Glutamatergic neuron (in vitro differentiated cells): ENCODE results near the gene HPRT1. TPM values are rescaled to one million over a fixed set of nuclear protein-coding genes. Genes with fewer than 3 reads are reported as not detected.
A peak's percentile ranks its signal among the peaks of the same experiment; 100 is the strongest.

Experiments
- DNase-seq: peaks from one replicate; pipeline ENCODE4 v3.0.0; 2022
- H3K27ac Mint-ChIP-seq: one replicate; pipeline ENCODE4 v1.8.0; 2020; ENCODE audit warnings: mild to moderate bottlenecking, mixed read lengths, inconsistent platforms; ENCODE audit not compliant: unreplicated experiment
- H3K27me3 Mint-ChIP-seq: one replicate; pipeline ENCODE4 v1.8.0; 2020; ENCODE audit warnings: mild to moderate bottlenecking, moderate library complexity, mixed read lengths, inconsistent platforms; ENCODE audit not compliant: unreplicated experiment
- H3K36me3 Mint-ChIP-seq: one replicate; pipeline ENCODE4 v1.8.0; 2020; ENCODE audit warnings: mild to moderate bottlenecking, mixed read lengths, inconsistent platforms; ENCODE audit not compliant: unreplicated experiment
- H3K4me1 Mint-ChIP-seq: one replicate; pipeline ENCODE4 v1.8.0; 2020; ENCODE audit warnings: mild to moderate bottlenecking, low read depth, mixed read lengths, inconsistent platforms; ENCODE audit not compliant: unreplicated experiment
- H3K4me3 Mint-ChIP-seq: one replicate; pipeline ENCODE4 v1.8.0; 2020; ENCODE audit warnings: mild to moderate bottlenecking, mixed read lengths, inconsistent platforms; ENCODE audit not compliant: unreplicated experiment
- H3K9me3 Mint-ChIP-seq: one replicate; pipeline ENCODE4 v1.8.0; 2020; ENCODE audit warnings: mild to moderate bottlenecking, moderate library complexity, mixed read lengths, inconsistent platforms; ENCODE audit not compliant: unreplicated experiment
- total RNA-seq: library from RNA; stranded (reverse); fragmentation: NEBNext Ultra II Directional; extraction: Animal tissue kit (Norgen Biotek cat#: 25700); gene quantifications from one replicate; pipeline ENCODE4 v1.2.1, GENCODE V29; 2021; ENCODE audit not compliant: unreplicated experiment
- TF ChIP-seq, protein P1 (sequence below): fragments of 200-600 bp; sonication (generic); IDR thresholded peaks from one replicate; pipeline ENCODE4 v1.5.0; 2021; ENCODE audit not compliant: partially characterized antibody, unreplicated experiment

The HPRT1 gene
- total RNA-seq, 1 donor from 2014 or later: 12.1 TPM

DNA sequence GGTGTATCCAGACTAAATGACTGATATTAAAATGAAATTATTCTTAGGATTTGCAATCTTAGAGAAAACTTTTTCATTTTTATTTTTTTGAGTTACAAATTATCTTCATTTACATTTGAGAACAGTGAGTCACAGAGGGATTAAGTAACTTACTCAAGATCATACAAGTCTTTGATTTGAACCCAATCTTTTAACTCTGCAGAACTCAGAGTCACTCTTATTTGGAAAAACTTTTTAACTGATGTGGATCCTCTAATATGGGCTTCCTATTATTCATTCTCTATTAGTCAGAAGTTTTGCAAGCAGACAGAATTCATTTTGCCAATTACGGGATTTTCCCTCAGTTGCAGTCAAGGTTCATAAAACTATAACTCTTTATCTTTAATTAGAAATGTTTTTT, 20.1 kb downstream of the HPRT1 start:
- Mint-ChIP-seq H3K27me3 (no peaks in the 10 kb centered on the region), H3K9me3 (no peaks in the 10 kb centered on the region), H3K27ac (no peak overlapping the region), H3K4me3 (no peak overlapping the region), H3K4me1 (no peaks in the 10 kb centered on the region), H3K36me3 (no peaks in the 10 kb centered on the region)
- TF ChIP-seq, protein P1, sequence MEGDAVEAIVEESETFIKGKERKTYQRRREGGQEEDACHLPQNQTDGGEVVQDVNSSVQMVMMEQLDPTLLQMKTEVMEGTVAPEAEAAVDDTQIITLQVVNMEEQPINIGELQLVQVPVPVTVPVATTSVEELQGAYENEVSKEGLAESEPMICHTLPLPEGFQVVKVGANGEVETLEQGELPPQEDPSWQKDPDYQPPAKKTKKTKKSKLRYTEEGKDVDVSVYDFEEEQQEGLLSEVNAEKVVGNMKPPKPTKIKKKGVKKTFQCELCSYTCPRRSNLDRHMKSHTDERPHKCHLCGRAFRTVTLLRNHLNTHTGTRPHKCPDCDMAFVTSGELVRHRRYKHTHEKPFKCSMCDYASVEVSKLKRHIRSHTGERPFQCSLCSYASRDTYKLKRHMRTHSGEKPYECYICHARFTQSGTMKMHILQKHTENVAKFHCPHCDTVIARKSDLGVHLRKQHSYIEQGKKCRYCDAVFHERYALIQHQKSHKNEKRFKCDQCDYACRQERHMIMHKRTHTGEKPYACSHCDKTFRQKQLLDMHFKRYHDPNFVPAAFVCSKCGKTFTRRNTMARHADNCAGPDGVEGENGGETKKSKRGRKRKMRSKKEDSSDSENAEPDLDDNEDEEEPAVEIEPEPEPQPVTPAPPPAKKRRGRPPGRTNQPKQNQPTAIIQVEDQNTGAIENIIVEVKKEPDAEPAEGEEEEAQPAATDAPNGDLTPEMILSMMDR: no peak
- DNase-seq: no peak

DNA sequence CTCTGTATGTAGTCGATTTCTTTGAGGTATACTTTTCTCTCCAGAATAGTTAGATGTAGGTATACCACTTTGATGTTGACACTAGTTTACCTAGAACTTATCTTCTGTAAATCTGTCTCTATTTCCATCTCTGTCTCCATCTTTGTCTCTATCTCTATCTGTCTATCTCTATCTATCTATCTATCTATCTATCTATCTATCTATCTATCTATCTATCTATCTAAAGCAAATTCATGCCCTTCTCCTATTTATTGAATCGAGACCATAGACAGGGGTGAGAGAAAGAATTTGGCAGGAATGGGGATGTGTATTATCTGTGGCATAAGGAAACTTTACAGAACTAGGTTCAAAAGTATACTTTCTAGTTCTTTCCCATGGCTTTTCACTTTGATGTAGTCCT, 21.4 kb downstream of the HPRT1 start:
- H3K4me3 Mint-ChIP-seq: no peak overlapping the region
- DNase-seq: no peak
- H3K27ac Mint-ChIP-seq: no peak overlapping the region
- no peaks in the 10 kb centered on the region for H3K36me3 Mint-ChIP-seq
- TF ChIP-seq, protein P1: no peak
- H3K9me3 Mint-ChIP-seq: no peaks in the 10 kb centered on the region
- H3K27me3 Mint-ChIP-seq: no peaks in the 10 kb centered on the region
- no peaks in the 10 kb centered on the region for H3K4me1 Mint-ChIP-seq

DNA sequence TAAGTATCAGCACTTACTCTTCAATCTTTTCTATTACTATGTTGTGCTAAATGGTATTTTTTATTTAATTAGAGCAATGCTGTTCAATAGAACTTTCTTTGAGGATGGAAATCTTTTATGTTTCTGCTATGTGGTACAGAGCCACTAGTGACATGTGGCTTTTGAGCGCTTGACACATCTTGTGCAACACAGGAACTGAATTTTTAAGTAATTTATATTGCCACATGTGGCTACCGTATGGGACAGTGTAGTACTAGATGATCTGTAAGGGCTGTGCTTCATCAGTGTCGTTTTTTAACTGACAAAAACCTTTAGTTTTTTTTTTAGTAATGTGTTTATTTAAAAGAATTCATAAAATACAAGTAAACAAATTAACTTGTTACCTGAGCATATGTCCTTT, 22.4 kb downstream of the HPRT1 start:
- Mint-ChIP-seq H3K36me3 (no peaks in the 10 kb centered on the region), H3K9me3 (no peaks in the 10 kb centered on the region), H3K27me3 (no peaks in the 10 kb centered on the region), H3K4me3 (no peak overlapping the region), H3K27ac (no peak overlapping the region), H3K4me1 (no peaks in the 10 kb centered on the region)
- TF ChIP-seq, protein P1: no peak
- DNase-seq: no peak

DNA sequence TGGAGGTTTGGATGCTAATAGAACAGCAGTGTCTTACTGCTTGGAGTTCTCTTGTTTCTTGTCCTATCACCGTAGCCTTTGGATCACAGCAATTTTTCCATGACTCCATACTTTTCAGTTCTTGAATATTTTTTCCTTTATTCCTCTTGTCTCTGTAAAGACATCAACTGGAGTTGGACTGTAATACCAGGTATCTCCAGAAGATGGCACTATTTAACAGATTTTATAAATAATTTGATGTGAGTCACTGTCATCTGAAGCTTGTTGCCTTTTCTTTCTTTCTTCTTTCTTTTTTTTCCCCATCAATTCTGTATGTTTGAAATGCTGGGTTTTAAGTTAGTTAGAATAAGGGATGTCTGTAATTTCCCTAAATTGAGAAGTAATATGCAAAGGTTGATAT, 24.1 kb downstream of the HPRT1 start:
- Mint-ChIP-seq H3K36me3 (no peaks in the 10 kb centered on the region), H3K27me3 (no peaks in the 10 kb centered on the region), H3K4me1 (no peaks in the 10 kb centered on the region), H3K9me3 (no peaks in the 10 kb centered on the region), H3K4me3 (no peak overlapping the region), H3K27ac (no peak overlapping the region)
- TF ChIP-seq, protein P1: peak; percentile 79
- no peak for DNase-seq

DNA sequence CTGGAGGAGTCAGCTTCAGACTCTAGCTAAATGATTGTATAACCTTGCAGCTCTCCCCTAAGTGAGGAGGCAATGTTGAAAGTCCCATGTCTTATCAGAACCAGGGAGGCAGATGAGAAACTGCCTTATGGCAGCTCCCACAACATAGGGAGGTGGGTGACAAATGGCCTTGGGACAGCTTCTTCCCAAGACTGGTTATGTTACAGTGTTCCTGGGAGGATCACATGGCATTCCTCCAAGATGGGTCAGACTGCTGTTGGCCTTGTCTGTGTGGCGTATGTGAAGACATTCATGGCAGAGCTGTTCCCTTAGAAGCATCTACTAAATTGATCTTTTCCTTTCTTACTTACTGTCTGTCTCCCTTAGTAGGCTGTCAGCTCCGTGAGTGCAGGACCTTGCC, 42.0 kb downstream of the HPRT1 start:
- no peak for DNase-seq
- Mint-ChIP-seq H3K27me3 (peaks cover 2% of the 10 kb centered on the region), H3K4me3 (no peak overlapping the region), H3K9me3 (peaks cover 1% of the 10 kb centered on the region), H3K36me3 (no peaks in the 10 kb centered on the region), H3K4me1 (no peaks in the 10 kb centered on the region), H3K27ac (no peak overlapping the region)
- TF ChIP-seq, protein P1: no peak
